SU-DHL-6 (cell line): ENCODE results near the gene KRT14.

Experiments
- CTCF ChIP-seq: fragments of 200-600 bp; sonication (generic); IDR thresholded peaks from one replicate; pipeline ENCODE4 v1.5.1; 2017; ENCODE audit warnings: antibody characterized with exemption, mild to moderate bottlenecking, low read length, moderate library complexity; ENCODE audit not compliant: insufficient read depth, poor library complexity, severe bottlenecking
- EZH2phosphoT487 ChIP-seq: fragments of 200-600 bp; sonication (generic), shearing (Covaris generic); conservative IDR thresholded peaks from 2 replicates; pipeline ENCODE4 v1.6.1; 2018; ENCODE audit warnings: mild to moderate bottlenecking, antibody characterized with exemption, low read length, moderate library complexity, mixed read lengths

- no peak for TF ChIP-seq CTCF
- TF ChIP-seq EZH2phosphoT487 = no peak
Observed at GRCh38 chr17:41615454-41615853, 28.8 kb upstream of the KRT14 start.
